Stimulated activated naive CD8-positive, alpha-beta T cell treated with anti-CD3 and anti-CD28 coated beads, Interleukin-15, Interleukin-2, amounts not matched to agents 100 U/mL and 50 U/mL, for 24 hours (primary cell): ENCODE results near the gene STMN1.

Source experiments
- ATAC-seq: fragments of 150-1000 bp; cut with Tn5 transposase; one replicate; pipeline ENCODE4 v1.10.0; 2021
- DNase-seq: peaks from one replicate; pipeline ENCODE4 v3.0.0; 2021

The STMN1 gene

DNA sequence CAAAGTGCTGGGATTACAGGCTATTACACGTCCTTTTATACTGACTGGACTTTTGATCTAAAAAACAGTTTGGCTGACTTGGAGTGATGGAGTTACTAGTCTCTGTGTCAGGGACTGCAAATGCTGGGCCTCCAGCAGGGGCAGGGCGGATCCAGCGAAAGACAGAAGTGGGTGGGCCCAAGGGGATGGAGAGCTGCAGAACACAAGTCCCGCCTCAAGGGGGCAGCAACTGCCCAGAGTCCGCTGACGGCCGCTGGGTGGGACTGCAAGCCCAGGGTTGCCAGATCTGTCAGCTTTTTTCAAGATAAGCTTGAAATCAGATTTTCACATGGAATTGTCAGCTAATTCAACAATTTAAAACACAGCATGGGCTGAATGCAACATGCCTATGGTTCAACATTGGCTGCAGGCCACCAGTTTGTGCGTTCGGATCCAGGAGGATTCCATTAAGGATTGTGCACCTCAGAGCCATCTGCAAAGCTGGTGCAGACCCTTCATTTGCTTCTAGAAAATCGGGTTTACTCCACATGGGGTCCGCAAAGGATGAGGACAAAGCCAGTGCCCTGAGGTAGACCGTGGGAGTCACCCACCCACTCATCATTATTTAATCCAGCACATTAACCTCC, 10.7 kb downstream of the STMN1 start:
- ATAC-seq = peak; percentile 95
- DNase-seq = peak; percentile 90

DNA sequence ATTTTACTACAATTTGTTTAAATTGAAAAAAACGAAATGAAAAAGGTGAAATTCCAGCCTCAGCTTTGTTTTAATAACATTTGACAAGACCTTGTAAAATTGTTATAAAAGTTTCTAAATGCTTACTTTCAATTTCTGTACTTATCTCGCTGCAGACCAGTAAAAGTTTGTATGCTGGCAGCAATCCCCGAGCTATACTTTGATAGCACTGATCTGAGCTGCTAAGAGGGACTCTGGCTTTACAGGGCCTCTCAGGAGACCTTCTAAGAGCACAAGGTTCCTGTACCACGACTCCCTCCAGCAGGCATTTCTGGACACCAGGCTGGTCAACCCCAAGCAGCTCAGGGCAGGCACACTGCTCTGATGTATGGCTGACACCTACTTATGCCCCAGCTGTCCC, 13.1 kb downstream of the STMN1 start:
- ATAC-seq = no peak

DNA sequence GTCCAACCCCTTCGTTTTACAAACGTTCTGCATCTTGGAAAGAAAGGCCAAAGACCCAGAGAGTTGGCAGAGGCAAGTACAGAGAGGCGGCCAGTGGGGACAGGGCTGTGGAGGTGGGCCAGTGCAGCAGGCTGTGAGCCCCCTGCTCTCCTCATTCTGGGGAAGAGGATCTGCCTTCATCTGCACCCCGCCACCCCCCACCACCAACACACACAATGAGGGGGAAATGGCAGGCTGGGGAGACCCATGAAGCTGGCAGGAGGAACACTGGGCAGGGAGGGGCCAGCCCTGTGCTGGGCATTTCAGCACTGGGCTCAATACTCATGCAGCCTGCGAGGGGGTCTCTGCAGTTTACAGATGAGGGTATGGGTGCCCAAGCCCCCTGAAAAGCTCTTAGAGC, 14.6 kb downstream of the STMN1 start:
- ATAC-seq = no peak
- DNase-seq = no peak

More for the DNA sequence above, 13.1 kb downstream of the STMN1 start:
- no peak for DNase-seq

DNA sequence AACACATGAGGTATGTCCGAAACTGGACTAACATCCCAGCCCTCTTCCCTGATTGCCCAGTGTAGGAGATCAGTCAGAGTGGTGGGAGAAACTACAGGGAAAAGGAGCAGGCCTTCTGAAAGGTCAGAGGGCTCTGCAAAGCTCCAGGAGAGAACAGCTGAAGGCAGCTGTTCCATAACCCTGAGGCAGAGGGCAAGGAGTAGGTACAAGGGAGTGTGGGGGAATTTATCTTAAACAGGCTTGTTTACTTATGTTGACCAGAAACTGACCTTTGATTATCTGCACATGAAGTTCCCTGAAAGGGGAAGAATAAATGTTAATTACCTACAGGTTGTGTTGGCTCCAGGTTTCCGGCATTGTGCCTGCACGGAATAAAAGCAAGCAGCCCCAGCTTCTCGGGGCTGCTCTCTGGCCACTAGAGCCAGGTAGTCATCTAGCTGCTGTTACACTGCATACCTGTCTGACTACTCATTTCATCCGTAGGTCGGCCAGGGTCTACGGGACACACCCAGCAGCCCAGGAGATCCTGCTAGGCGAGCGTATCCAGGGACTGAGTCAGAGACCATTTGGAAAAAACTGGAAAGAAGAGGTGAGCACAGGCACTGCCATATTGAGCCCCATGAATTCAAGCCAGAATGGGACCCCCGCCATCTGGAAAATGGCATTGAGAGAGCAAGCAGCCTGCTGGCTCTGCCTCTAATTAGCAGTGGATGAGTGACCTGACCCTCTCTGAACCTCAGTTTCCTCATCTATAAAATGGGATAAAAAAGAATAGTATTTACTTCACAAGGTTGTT, 15.8 kb downstream of the STMN1 start:
- DNase-seq (no peak), ATAC-seq (no peak)

DNA sequence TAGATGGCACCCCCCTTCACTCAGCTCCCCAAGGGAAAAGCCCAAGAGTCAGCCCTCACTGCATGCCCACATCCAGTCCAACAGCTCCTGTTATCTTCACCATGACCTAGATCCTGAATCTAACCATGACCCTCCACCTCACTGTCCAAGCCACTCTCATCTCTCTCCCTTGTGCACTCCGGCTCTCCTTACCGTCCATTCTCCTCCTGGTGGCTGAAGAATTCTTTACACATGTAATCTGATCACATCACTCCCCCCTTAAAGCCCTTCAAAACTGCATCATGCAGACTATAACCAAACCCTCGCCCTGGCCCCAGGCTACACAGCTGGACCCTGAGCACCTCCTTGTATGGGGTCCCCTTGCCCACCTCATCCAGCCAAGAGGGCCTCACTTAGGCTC, 16.7 kb downstream of the STMN1 start:
- no peak for ATAC-seq
- no peak for DNase-seq

DNA sequence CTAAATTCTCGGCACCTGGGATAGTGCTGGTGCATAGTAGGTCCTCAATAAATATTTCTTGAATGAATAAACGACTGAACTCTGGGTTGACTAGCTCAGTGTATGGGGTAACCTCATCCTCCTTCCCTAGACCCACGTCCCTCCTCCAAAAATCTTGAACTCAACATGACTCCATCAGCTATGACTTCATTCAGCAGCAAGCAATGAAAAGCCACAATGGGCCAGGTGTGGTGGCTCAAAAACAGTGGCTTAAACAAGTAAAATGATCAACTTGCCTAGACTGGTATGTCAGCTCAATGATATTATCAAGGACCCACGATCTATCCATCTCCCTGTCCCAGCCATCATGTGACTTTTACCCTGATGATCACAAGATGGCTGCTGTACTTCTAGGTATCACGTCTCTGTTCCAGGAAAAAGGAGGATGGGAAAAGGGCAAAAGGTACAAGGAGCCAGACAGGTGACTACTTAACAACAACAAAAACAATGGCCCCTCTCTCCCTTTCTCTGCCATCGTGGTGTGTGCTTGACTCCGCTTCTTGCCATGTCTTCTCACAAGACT, 17.7 kb downstream of the STMN1 start:
- ATAC-seq (no peak), DNase-seq (no peak)

DNA sequence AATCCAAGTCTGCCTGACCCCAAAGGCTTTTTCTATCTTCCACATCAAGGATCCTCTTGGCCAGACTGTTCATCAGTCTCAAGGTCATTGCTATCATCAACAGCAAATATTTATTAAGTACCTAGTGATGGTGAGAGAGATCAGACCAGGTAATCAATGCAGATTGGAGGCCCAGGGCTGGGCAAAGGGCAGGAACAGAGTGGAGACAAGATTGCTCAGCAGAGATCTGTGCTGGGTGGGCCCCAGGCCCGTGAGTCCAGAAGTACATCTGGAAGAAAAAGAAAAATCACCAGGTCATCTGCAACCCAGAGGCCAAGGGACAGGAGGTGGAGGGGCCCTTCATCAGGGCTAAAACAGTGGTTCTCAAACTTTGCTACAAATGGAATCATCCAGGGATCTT, 20.6 kb downstream of the STMN1 start:
- ATAC-seq (no peak), DNase-seq (no peak)

DNA sequence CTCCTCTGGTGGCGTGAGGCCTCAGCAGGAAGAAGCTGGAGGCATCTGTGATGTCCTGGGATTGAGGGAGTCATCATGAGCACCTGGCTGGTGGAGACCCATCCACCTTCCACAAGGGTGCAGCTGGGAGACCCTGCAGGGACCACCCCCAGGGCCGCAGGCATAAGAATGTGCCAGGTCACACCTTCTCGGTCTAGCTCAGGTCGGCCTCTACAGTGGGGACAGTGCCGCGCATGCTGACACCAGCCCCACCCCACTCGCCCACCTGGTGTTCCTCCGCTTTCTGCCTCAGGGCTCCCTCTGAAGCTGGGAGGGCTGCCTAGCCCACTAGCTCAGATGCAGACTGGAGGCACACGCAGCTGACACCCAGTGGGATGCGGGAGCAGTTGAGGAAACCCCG, 25.0 kb downstream of the STMN1 start:
- DNase-seq = no peak
- no peak for ATAC-seq

DNA sequence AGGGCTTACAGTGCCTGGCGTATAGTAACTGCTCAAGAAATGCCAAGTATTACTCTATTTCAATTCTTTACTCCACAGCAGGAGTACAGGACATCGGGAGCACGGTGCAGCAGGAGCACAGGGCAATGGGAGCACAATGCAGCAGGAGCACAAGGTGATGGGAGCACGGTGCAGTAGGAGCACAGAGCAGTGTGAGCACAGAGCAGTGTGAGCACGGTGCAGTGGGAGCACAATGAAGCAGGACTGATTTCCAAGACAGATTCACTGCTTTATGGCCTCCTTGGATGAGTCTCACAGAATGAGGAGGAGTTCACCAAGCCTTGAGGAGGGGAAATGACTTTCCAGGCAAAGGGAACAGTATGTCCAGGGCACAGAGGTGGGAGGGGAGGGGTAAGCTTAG, 25.7 kb downstream of the STMN1 start:
- DNase-seq (no peak), ATAC-seq (no peak)

DNA sequence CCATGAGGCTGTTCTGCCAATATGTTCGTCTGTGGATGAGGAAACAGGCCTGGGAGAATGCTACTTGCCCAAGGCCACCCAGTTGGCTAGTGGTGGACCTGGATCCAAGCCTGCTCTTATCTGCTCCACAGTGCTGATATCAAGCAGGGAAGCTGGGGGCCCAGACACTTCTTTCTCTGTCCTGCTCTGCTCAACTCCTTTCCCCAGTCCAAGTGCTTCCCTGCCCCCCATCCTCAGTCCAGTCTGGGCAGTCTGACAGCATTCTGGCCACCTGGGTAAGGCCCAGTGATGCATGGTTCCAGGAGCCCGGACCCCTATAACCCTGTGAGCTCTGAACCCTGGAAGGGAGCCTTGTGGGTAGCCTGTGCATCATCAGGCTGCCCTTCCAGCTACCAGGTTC, 26.5 kb downstream of the STMN1 start:
- DNase-seq = no peak
- no peak for ATAC-seq

DNA sequence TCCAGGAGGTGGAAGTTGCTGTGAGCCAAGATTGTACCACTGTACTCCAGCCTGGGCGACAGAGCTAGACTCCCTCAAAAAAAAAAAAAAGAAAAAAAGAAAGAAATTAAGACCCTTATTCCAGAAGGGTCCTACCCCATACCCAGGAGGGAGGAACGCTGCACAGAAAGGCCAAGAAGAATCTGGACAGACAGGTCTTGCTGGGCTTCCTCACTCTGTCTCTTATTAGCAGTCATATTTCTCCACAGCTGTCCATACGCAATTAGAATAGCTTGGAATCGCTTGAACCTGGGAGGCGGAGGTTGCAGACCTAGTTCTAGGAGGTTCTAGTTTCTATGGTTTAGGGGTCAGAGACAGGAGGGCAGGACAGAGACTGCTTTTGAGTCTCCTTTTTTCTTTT, 27.5 kb downstream of the STMN1 start:
- no peak for DNase-seq
- no peak for ATAC-seq

DNA sequence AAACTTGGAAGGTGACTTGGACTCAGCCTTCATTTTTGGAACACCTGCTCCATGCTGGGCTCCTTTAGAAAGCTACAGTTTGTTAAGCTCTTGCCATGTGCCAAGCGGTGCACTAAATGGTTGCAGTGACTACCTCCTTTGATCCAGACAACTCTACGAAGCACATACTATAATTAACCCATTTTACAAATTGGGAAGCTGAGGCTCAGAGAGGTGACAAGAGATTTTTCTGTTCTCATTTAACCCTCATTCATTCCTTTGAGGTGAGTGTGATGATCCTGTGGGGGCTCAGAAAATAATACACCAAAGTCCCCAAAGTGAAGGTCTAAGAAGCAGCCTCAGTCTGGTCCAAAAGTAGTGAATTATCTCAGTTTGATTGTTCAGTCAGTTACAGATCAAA, 29.1 kb downstream of the STMN1 start:
- DNase-seq (no peak), ATAC-seq (no peak)

DNA sequence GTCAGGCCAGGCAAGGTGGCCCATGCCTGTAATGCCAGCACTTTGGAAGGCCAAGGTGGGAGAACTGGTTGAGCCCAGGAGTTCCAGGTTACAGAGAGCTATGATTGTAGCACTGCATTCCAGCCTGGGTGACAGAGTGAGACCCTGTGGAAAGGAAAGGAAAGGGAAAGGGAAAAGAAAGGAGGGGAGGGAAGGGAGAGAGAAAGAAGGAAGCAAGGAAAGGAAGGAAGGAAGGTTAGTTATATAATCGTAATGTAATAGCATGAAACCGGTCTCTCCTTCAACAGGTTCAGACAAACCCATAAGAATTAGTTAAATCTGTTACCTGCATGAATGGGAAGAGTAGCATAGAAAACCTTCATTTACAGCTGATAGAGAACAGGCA, 29.5 kb downstream of the STMN1 start:
- DNase-seq (no peak), ATAC-seq (no peak)

DNA sequence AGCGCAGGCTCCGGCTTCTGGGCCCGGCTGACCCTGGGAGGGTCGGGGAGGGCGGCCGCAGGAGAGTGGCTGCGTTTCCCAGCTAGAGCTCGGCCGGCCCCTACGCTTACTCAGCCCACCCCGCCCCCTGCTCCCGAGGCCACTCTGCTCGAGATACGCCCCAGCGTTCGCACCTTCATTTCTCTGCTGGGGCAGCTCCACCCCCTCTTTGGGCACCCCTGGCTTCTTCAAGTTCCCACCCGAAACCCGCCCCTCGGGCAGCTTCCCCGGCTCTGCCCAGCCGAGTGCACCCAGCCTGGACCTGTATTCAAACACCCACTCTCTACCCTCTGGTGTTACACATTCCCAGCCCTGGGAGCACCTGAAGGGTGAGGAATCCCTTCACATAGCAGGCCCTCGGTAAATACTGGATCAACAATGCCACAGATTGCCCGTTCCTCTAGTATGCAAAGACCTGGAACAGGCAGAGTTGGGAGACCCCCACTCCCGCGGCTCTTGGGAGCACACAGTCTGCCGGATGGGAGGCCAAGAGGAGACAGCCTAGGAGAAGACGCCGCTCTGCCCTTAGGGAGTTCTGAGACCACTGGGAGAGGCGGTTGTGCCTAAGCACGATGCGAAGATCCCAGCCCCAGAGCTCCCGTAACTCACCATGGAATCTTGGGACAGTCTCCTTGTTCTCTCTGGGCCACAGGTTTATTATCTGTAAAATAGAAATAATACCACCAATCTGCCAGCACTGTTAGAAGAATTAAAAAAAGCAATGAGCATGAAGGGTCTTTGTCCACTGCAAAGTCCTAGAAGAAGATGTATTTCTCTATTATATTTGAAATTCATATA, 30.1 kb downstream of the STMN1 start:
- DNase-seq (peak; percentile 60), ATAC-seq (peak; percentile 52)

DNA sequence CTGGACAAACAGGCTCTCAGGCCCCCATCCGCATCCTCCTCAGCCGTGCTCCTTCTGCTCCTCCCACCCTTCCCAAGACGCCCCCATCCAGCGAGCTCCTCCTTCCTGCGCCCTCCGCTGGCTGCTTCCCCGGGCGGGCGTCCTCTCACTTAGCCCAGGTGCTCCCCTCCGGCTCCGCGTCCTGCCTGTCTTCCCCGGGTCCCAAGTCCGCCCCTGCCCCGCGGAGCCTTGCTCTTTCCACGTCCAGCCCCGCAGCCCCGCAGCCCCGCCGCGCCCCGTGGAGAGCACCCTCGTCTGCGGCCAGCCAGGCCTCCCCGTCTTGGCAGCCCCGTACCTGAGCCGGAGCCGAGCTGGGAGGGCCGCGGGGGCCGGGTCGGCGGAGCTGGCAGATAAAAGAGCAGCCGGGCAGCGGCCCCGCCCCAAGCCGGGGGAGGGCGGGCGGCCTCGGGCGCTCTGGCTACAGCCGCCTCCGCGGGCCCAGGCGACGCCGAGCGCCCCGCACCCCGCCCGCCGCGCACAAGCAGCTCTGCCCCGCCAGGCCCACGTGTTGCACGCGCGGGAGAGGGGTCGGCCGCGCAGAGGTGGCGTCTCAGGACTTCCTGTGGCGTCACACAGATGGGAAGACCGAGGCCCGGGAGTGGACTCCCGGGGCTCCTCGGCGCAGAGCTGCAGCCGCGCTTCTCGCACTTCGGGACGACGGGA, 30.9 kb downstream of the STMN1 start, which contains the start of gene PAQR7:
TSS of gene PAQR7 (minus strand) at position 555 of the 702 bp plus-strand sequence. CDS start 11,869 bp downstream, outside the sequence.
- ATAC-seq (peak; percentile 81), DNase-seq (peak; percentile 79)

DNA sequence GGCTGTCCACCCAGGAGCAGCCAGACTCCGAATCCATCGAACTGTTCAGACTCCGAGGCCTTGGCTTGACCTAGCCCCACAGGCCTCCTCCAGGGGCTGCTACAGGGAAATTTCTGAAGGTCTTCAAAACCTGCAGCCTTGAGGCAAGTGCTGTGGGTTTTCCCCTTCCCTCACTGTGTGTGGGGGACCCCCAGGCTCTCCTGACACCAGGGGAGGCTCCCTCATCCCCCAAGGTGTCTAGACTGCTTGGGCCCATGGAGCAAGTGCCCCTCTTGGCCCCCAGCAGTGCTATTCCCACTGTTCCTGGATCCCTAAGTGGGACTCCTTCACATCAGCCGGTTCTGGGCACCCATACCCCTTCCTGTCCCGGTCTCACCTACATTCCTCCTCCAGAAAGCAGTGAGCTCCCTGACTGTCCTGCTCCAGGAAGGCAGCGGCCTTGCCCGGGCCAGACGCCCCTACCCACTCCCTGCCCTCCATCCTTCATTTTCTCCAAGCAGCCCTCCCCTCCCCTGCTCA, 31.5 kb downstream of the STMN1 start:
- ATAC-seq (peak; percentile 28), DNase-seq (no peak)

DNA sequence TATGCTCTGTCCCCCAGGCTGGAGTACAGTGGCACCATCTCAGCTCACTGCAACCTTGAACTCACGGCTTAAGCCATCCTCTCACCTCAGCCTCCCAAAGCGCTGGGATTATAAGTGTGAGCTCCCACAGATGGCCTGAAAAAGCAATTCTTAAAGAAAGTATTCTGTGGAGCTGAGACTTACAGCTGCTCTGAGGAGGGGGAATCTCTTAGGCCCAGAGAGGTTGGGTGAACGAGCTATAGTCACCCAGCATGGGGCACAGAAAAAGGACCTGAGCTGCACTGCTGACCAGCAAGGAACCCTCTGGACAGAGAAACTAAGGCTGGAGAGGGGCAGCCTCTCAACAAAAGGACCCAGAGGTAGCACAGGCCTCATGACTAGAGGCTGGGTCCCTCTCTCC, 32.0 kb downstream of the STMN1 start:
- DNase-seq (no peak), ATAC-seq (no peak)

DNA sequence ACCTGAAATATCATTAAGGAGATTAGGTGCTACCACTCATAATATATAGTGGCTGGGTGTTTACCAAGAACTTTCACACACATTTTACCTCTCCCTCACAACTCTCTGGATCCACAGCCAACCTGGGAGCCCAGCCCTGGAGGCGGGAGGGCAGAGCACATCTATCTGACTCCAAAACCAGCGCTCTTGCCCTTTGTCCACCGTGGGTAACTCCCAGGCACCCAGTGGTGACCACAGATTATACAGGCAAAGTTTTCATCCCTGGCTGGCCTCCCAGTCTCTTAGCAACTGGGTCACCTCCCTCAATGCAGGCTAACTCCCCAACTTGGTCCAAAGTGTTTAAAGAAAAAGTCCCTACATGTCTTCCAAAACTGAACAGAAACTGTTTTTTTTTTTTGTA, 33.1 kb downstream of the STMN1 start:
- ATAC-seq (no peak), DNase-seq (no peak)

DNA sequence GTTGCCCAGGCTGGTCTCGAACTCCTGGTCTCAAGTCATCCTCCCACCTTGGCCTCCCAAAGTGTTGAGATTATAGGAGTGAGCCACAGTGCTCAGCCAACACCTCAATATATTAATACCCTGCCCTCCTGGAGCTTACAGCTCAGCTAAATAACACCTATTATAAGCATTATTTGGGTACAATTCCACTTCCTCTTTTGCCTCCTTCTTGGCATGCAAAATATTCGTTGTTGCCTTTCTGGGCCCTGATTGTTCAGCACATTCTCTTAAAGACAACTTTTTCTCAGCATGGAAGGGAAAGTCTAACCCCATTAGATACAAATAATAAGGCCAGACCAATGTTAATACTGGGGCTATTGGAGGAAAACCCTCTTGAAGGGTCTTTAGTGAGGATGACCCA, 33.5 kb downstream of the STMN1 start:
- no peak for DNase-seq
- ATAC-seq = no peak

DNA sequence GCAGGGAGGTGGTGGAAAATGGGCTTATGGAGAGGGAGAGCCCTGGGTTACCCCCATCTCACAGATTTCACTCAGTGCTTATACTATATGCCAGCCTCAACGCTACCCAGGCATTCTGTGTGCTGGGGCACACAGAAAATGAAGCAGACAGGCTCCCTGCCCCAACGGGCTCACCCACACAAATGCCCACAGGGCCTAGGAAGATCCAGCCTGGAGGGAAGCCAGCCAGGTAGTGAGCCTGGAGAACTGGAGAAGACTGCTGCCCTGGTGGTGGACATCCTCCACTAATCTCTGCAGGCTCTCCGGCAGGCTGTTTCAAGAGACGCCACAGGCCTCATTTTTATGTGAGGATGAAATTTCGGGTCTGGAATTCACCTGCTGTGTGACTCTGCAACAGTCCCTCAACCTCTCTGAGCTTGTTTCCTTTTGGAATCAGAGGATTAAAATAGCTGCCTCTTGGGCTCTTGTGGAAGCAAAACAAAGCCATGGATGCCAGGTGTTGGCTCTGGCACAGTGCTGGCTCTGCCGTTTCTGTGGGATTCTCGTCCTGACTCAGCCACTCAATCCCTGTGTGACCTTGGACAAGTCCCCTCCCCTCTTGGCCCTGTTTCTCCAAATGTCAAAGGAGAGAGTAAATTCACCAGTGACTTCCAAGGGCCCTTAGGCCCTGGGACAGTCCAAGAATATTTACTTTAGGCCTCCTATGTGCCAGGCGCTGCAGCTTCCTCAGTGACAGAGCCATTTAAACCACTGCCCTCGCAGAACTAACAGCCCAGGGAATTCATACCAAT, 34.3 kb downstream of the STMN1 start:
- DNase-seq (no peak), ATAC-seq (no peak)

DNA sequence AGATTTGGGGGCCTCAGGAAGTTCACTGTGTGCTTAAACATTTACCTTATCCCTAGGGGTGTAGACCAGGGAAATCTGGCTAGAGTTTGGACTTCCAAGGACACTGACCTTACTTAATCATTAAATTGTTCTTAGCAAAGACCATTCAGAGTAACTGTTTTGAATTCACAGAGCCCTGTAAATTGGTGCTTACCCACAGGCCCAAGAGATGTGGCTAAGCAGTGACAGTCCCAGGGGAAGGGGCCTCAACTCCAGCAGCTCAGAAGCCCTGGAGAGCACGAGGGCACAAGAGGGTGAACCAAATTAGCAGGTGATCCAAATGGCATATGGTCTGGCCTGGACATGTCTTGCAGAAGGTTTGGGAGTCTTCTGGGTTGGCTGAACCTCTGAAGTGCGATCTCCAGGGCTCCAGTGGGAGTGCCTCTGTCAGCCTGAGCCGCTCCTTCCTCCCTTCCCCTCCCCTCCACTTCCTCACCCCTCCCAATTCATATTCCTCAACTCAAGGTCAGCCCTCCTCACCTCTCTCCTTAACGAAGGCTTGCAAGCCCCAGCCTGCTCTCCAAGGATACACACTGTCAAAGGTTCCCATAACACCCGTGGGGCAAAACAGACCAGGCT, 35.0 kb downstream of the STMN1 start:
- DNase-seq (no peak), ATAC-seq (no peak)
